ENCODE data around the gene FLYWCH1. TPM values are rescaled to one million over a fixed set of nuclear protein-coding genes. Genes with fewer than 3 reads are reported as not detected.

The FLYWCH1 gene
- 34.6 and 35.1 TPM in 2 replicates for total RNA-seq

GRCh38 chr16:2911638-2912329 lies at the start of gene FLYWCH1:
Gene FLYWCH1, plus strand, starts transcription at chr16:2911931. Its CDS starts 17,755 bp downstream, at chr16:2929686.

GRCh38 chr16:2882650-2883457 lies 28.9 kb upstream of the FLYWCH1 start, which contains the start of gene FLYWCH2:
Gene FLYWCH2, plus strand, starts transcription at chr16:2883215. Its CDS starts 13,235 bp downstream, at chr16:2896450.

GRCh38 chr16:2963723-2964474 lies 52.2 kb downstream of the FLYWCH1 start, which contains the start of gene KREMEN2:
Gene KREMEN2, plus strand, starts transcription at chr16:2964275. Its CDS starts 246 bp downstream, at chr16:2964521.

GRCh38 chr16:2968738-2969544 lies 57.2 kb downstream of the FLYWCH1 start, which contains the start of gene PAQR4:
Gene PAQR4, plus strand, starts transcription at chr16:2969348. Its CDS starts 327 bp downstream, at chr16:2969675.

GRCh38 chr16:2980227-2981176 lies 68.8 kb downstream of the FLYWCH1 start, which contains the start of gene PKMYT1:
Gene PKMYT1, minus strand, starts transcription at chr16:2980446. Its CDS starts 789 bp downstream, at chr16:2979657.

Other genes starting within 250 kb of the FLYWCH1 start
- gene KCTD5, start 229.4 kb upstream of the FLYWCH1 start, total RNA-seq = 27.6 and 34.2 TPM in 2 replicates
- gene PRSS27, start 191.7 kb upstream of the FLYWCH1 start, total RNA-seq = 0.50 and 0.74 TPM in 2 replicates
- 43.3 and 52.5 TPM in 2 replicates for gene SRRM2, start 159.3 kb upstream of the FLYWCH1 start, total RNA-seq
- gene ELOB, start 134.7 kb upstream of the FLYWCH1 start, total RNA-seq = 333 and 369 TPM in 2 replicates
- gene PRSS33, start 124.4 kb upstream of the FLYWCH1 start, total RNA-seq = not detected in 2 replicates
- gene PRSS41, start 113.5 kb upstream of the FLYWCH1 start, total RNA-seq = not detected in 2 replicates
- not detected in 2 replicates for gene PRSS21, start 94.7 kb upstream of the FLYWCH1 start, total RNA-seq
- 0.45 and 1.0 TPM in 2 replicates for gene ZG16B, start 81.6 kb upstream of the FLYWCH1 start, total RNA-seq
- not detected in 2 replicates for gene PRSS22, start 53.8 kb upstream of the FLYWCH1 start, total RNA-seq
- gene FLYWCH2, start 28.7 kb upstream of the FLYWCH1 start, total RNA-seq = 72.8 and 91.0 TPM in 2 replicates
- 0.15 TPM in 1 of 2 replicates, not detected in the other for gene KREMEN2, start 52.3 kb downstream of the FLYWCH1 start, total RNA-seq
- gene PAQR4, start 57.4 kb downstream of the FLYWCH1 start, total RNA-seq = 19.6 and 24.9 TPM in 2 replicates
- 47.6 and 51.1 TPM in 2 replicates for gene PKMYT1, start 68.5 kb downstream of the FLYWCH1 start, total RNA-seq
- not detected in 2 replicates for gene CLDN9, start 101.0 kb downstream of the FLYWCH1 start, total RNA-seq
- gene CLDN6, start 106.3 kb downstream of the FLYWCH1 start, total RNA-seq = 0.15 and 0.17 TPM in 2 replicates
- gene TNFRSF12A, start 108.4 kb downstream of the FLYWCH1 start, total RNA-seq = 376 and 378 TPM in 2 replicates
- gene HCFC1R1, start 112.0 kb downstream of the FLYWCH1 start, total RNA-seq = 59.5 and 72.5 TPM in 2 replicates
- gene THOC6, start 112.1 kb downstream of the FLYWCH1 start, total RNA-seq = 39.4 and 46.1 TPM in 2 replicates
- not detected in 2 replicates for gene BICDL2, start 125.0 kb downstream of the FLYWCH1 start, total RNA-seq
- under 0.01 TPM in 2 replicates for gene MMP25, start 134.6 kb downstream of the FLYWCH1 start, total RNA-seq
- gene IL32, start 153.7 kb downstream of the FLYWCH1 start, total RNA-seq = 24.1 and 25.2 TPM in 2 replicates
- not detected in 2 replicates for gene ZSCAN10, start 187.4 kb downstream of the FLYWCH1 start, total RNA-seq
- gene ZNF205, start 200.7 kb downstream of the FLYWCH1 start, total RNA-seq = 13.8 and 14.6 TPM in 2 replicates
- gene ZNF213, start 223.1 kb downstream of the FLYWCH1 start, total RNA-seq = 4.2 TPM in 2 replicates